VCaP (cell line): Measurements from ENCODE around the gene ASB15.

ENCODE experiments used
- H3K27ac ChIP-seq: fragments of 450-650 bp; 2 replicates; pipeline ENCODE4 v1.5.1; 2017
- TF ChIP-seq, protein P1 (sequence below): fragments of 450-650 bp; conservative IDR thresholded peaks from 2 replicates; pipeline ENCODE4 v1.5.1; 2017; ENCODE audit warnings: mild to moderate bottlenecking, moderate library complexity

ASB15 gene

DNA sequence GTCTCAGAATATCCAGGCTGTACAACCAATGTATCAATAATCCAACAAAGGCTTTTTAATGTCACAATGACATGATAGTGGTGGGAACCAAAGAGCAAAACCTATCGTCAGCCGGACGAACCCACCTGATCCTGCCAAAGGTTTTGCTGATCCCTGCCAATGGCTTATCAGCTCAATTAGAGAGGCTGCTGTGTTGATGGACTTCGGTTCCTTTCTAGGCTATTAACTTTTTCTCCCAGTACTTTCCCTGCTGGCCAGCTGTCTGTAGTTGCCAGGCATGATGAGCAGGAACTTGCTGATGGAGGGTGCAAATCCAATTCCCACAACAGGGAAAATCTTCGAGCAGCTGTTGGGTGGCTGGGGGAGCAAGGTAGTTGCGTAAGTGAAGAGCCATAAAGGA, 56.4 kb downstream of the ASB15 start:
- no peak overlapping the region for H3K27ac ChIP-seq
- TF ChIP-seq, protein P1, sequence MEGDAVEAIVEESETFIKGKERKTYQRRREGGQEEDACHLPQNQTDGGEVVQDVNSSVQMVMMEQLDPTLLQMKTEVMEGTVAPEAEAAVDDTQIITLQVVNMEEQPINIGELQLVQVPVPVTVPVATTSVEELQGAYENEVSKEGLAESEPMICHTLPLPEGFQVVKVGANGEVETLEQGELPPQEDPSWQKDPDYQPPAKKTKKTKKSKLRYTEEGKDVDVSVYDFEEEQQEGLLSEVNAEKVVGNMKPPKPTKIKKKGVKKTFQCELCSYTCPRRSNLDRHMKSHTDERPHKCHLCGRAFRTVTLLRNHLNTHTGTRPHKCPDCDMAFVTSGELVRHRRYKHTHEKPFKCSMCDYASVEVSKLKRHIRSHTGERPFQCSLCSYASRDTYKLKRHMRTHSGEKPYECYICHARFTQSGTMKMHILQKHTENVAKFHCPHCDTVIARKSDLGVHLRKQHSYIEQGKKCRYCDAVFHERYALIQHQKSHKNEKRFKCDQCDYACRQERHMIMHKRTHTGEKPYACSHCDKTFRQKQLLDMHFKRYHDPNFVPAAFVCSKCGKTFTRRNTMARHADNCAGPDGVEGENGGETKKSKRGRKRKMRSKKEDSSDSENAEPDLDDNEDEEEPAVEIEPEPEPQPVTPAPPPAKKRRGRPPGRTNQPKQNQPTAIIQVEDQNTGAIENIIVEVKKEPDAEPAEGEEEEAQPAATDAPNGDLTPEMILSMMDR, result no peak

DNA sequence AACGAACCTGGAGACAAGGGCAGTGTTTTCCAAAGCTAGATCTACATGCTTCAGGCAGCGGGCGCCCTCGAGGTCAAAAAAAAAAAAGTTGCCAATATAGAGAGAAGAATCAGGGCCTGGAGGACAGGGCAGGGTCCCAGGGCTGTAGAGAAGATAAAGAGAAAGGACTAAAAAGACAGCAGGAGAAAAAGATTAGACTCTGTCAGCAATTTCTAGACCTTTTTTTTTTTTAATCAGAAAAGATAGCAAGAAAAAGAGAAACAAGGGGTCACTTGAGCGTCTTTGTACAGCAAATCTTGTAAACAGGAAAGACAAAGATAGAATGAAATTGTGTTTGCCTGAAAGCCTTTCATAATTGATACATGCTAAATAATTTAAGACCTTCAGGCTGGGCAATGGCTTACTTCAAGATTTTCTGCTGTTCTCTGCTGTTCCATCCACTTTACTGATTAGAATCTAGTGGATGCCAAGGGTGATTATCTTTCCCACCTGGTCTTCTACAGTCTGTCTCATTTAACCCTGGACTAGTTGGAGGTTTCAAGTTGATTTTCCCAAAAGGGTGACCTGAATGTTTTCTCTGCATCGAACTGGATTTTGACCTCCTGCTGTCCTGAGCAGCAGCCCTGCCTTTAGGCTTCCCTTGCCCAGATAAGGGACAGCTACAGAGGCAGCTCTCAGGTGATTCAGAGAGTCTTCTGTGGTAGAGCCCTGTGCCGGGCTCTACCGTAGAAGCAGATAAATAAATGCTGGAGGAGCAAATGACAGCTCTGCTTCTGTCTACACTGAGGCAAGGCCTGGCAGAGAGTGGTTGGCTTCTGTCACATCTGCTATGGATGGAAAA, 59.1 kb downstream of the ASB15 start:
- no peak overlapping the region for H3K27ac ChIP-seq
- TF ChIP-seq, protein P1, result no peak

DNA sequence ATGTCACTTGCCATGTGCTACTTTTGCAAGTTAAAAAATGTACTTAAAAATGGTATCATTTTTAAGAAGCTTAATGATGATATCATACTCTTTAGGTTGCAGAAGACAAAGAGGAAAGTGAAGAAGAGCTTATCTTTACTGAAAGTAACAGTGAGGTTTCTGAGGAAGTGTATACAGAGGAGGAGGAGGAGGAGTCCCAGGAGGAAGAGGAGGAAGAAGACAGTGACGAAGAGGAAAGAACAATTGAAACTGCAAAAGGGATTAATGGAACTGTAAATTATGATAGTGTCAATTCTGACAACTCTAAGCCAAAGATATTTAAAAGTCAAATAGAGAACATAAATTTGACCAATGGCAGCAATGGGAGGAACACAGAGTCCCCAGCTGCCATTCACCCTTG, 60.1 kb downstream of the ASB15 start:
- TF ChIP-seq, protein P1, result no peak
- no peak overlapping the region for H3K27ac ChIP-seq

DNA sequence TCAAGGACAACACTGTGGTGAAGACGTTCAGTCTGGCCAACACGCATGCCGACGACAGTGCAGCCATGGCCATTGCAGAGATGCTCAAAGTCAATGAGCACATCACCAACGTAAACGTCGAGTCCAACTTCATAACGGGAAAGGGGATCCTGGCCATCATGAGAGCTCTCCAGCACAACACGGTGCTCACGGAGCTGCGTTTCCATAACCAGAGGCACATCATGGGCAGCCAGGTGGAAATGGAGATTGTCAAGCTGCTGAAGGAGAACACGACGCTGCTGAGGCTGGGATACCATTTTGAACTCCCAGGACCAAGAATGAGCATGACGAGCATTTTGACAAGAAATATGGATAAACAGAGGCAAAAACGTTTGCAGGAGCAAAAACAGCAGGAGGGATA, 60.7 kb downstream of the ASB15 start:
- TF ChIP-seq, protein P1, result no peak
- no peak overlapping the region for H3K27ac ChIP-seq

DNA sequence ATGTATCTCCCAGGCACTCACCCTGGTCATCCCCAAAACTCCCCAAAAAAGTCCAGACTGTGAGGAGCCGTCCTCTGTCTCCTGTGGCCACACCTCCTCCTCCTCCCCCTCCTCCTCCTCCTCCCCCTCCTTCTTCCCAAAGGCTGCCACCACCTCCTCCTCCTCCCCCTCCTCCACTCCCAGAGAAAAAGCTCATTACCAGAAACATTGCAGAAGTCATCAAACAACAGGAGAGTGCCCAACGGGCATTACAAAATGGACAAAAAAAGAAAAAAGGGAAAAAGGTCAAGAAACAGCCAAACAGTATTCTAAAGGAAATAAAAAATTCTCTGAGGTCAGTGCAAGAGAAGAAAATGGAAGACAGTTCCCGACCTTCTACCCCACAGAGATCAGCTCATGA, 61.1 kb downstream of the ASB15 start:
- H3K27ac ChIP-seq, result no peak overlapping the region
- TF ChIP-seq, protein P1, result no peak

DNA sequence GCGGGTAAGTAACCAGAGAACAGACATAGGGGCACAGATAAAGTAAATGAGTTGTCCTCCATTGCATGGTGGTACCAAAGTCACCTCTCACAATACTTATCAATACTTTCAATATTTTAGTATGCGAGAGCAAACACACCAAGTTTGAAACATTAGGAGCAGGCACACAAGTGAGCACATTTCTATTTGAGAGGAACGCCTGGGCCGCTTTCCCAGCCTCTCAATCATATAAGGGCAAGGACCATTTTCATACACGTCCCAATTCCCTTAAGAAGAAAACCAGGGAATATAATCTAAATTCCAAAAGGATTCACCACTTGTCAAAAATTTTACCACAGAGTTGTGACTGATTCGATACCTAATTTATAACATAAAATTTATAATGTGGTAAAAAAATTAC, 61.6 kb downstream of the ASB15 start:
- no peak overlapping the region for H3K27ac ChIP-seq
- TF ChIP-seq, protein P1, result no peak

DNA sequence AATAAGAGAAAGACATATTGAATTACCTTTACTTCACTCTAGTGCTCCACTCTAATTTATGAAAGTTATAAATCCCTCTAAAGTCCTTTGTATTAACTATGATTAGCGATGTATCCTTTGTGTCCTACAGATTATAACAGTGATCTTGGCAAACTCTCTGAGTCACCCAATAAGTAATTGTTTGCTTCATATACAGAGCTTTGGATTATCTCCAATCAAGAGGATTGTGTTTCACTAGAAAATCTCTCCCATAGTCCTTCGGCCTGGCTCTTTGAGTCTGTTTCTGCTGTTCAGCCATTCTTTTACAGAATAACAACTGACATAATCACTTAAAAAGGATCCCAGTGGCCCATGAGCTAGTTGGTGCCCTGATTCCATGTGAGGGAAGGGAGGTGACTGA, 63.5 kb downstream of the ASB15 start:
- TF ChIP-seq, protein P1, result no peak
- no peak overlapping the region for H3K27ac ChIP-seq
